Activated CD4-positive, alpha-beta T cell treated with anti-CD3 and anti-CD28 coated beads, Interleukin-2, amount 10 ng/mL, durations not matched to agents 7 days and 5 days (primary cell): ENCODE measurements around the gene RYR3. TPM values are rescaled to one million over a fixed set of nuclear protein-coding genes. Genes with fewer than 3 reads are reported as not detected.

Experiments
- CTCF ChIA-PET: fragments of 350-600 bp; sonication (Branson Sonifier 250); formaldehyde crosslinking; loops from one replicate; lab custom pipeline; 2021; ENCODE audit warnings: antibody characterized with exemption; lab: Charles Lee
- POLR2A ChIA-PET: fragments of 350-600 bp; sonication (Branson Sonifier 250); formaldehyde crosslinking; loops from one replicate; lab custom pipeline; 2021; ENCODE audit warnings: antibody characterized with exemption; lab: Charles Lee
- DNase-seq: peaks from one replicate; pipeline ENCODE4 v3.0.0-alpha.2; 2020
- H3K27ac Mint-ChIP-seq: one replicate; pipeline ENCODE4 v1.8.0; 2021; ENCODE audit warnings: mild to moderate bottlenecking, moderate library complexity, mixed read lengths
- H3K27me3 Mint-ChIP-seq: one replicate; pipeline ENCODE4 v1.8.0; 2021; ENCODE audit warnings: mixed read lengths
- H3K36me3 Mint-ChIP-seq: one replicate; pipeline ENCODE4 v1.8.0; 2021; ENCODE audit warnings: low read depth, mixed read lengths
- H3K4me1 Mint-ChIP-seq: one replicate; pipeline ENCODE4 v1.8.0; 2021; ENCODE audit warnings: mixed read lengths
- H3K4me3 Mint-ChIP-seq: one replicate; pipeline ENCODE4 v1.8.0; 2021; ENCODE audit warnings: mild to moderate bottlenecking, moderate library complexity, mixed read lengths
- H3K9me3 Mint-ChIP-seq: one replicate; pipeline ENCODE4 v1.8.0; 2021; ENCODE audit warnings: mixed read lengths
- total RNA-seq, 2 experiments: library from RNA; stranded (reverse); gene quantifications; one replicate each; pipeline ENCODE4 v1.2.3, GENCODE V29; 2021

RYR3 gene
- total RNA-seq: not detected

- Mint-ChIP-seq H3K27ac (no peak within 1 kb of the TSS), H3K27me3 (peaks cover 43% of the 10 kb centered on the region), H3K9me3 (no peaks in the 10 kb centered on the region), H3K4me3 (no peak within 1 kb of the TSS), H3K4me1 (no peaks in the 10 kb centered on the region), H3K36me3 (no peaks in the 10 kb centered on the region)
- no peak for DNase-seq
- ChIA-PET CTCF (no interaction called here), POLR2A (no interaction called here)
Observed at GRCh38 chr15:33310481-33311311, at the start of gene RYR3. Gene RYR3 (plus strand): TSS chr15:33310967. CDS start chr15:33311046, 79 bp downstream.

- H3K36me3 Mint-ChIP-seq: no peaks in the 10 kb centered on the region
- CTCF ChIA-PET: no interaction called here
- no peaks in the 10 kb centered on the region for H3K4me1 Mint-ChIP-seq
- peaks cover 2% of the 10 kb centered on the region for H3K27me3 Mint-ChIP-seq
- no peaks in the 10 kb centered on the region for H3K9me3 Mint-ChIP-seq
- H3K27ac Mint-ChIP-seq: no peak overlapping the region
- DNase-seq: no peak
- H3K4me3 Mint-ChIP-seq: no peak overlapping the region
- POLR2A ChIA-PET: no interaction called here
Observed at GRCh38 chr15:33262306-33262705, 48.5 kb upstream of the RYR3 start.

- DNase-seq: no peak
- Mint-ChIP-seq H3K36me3 (no peaks in the 10 kb centered on the region), H3K27me3 (peaks cover 2% of the 10 kb centered on the region), H3K9me3 (no peaks in the 10 kb centered on the region), H3K4me3 (no peak overlapping the region), H3K27ac (no peak overlapping the region), H3K4me1 (no peaks in the 10 kb centered on the region)
- POLR2A ChIA-PET: no interaction called here
- CTCF ChIA-PET: no interaction called here
Observed at GRCh38 chr15:33277689-33278088, 33.1 kb upstream of the RYR3 start.

GRCh38 chr15:33278816-33279612 is 31.8 kb upstream of the RYR3 start:
- Mint-ChIP-seq H3K27ac (no peak overlapping the region), H3K4me1 (no peaks in the 10 kb centered on the region), H3K27me3 (peaks cover 2% of the 10 kb centered on the region), H3K9me3 (no peaks in the 10 kb centered on the region), H3K36me3 (no peaks in the 10 kb centered on the region), H3K4me3 (no peak overlapping the region)
- ChIA-PET POLR2A (no interaction called here), CTCF (no interaction called here)
- DNase-seq: no peak

- ChIA-PET POLR2A (no interaction called here), CTCF (no interaction called here)
- H3K27me3 Mint-ChIP-seq: peaks cover 2% of the 10 kb centered on the region
- H3K4me3 Mint-ChIP-seq: no peak overlapping the region
- no peak for DNase-seq
- H3K27ac Mint-ChIP-seq: no peak overlapping the region
- H3K9me3 Mint-ChIP-seq: no peaks in the 10 kb centered on the region
- H3K4me1 Mint-ChIP-seq: no peaks in the 10 kb centered on the region
- no peaks in the 10 kb centered on the region for H3K36me3 Mint-ChIP-seq
Observed at GRCh38 chr15:33279613-33280205, 31.1 kb upstream of the RYR3 start.

- Mint-ChIP-seq H3K36me3 (no peaks in the 10 kb centered on the region), H3K4me3 (no peak overlapping the region), H3K9me3 (no peaks in the 10 kb centered on the region), H3K27ac (no peak overlapping the region), H3K4me1 (no peaks in the 10 kb centered on the region), H3K27me3 (peaks cover 2% of the 10 kb centered on the region)
- POLR2A ChIA-PET: no interaction called here
- CTCF ChIA-PET: interaction anchor here (0.6 to 0.9 kb wide), 2 partner anchors 8 to 303 kb away, joined by 3 to 4 read pairs; no protein-coding TSS in a partner anchor
- no peak for DNase-seq
Observed at GRCh38 chr15:33282226-33283020, 28.3 kb upstream of the RYR3 start.

- no peaks in the 10 kb centered on the region for H3K4me1 Mint-ChIP-seq
- no peak overlapping the region for H3K27ac Mint-ChIP-seq
- no peak overlapping the region for H3K4me3 Mint-ChIP-seq
- ChIA-PET POLR2A (no interaction called here), CTCF (no interaction called here)
- H3K27me3 Mint-ChIP-seq: peaks cover 1% of the 10 kb centered on the region
- H3K36me3 Mint-ChIP-seq: no peaks in the 10 kb centered on the region
- H3K9me3 Mint-ChIP-seq: no peaks in the 10 kb centered on the region
- no peak for DNase-seq
Observed at GRCh38 chr15:33283576-33283975, 27.2 kb upstream of the RYR3 start.

GRCh38 chr15:33284336-33284735 is 26.4 kb upstream of the RYR3 start:
- Mint-ChIP-seq H3K36me3 (no peaks in the 10 kb centered on the region), H3K4me1 (no peaks in the 10 kb centered on the region), H3K4me3 (no peak overlapping the region), H3K27me3 (no peaks in the 10 kb centered on the region), H3K27ac (no peak overlapping the region), H3K9me3 (no peaks in the 10 kb centered on the region)
- ChIA-PET CTCF (no interaction called here), POLR2A (no interaction called here)
- no peak for DNase-seq

GRCh38 chr15:33292717-33293307 is 18.0 kb upstream of the RYR3 start:
- peak; percentile 62 for DNase-seq
- H3K4me3 Mint-ChIP-seq: no peak overlapping the region
- H3K27ac Mint-ChIP-seq: no peak overlapping the region
- no peaks in the 10 kb centered on the region for H3K9me3 Mint-ChIP-seq
- CTCF ChIA-PET: interaction anchor here (1.3 kb wide), 1 partner anchor 408 kb away, joined by 4 read pairs; no protein-coding TSS in a partner anchor
- H3K27me3 Mint-ChIP-seq: no peaks in the 10 kb centered on the region
- H3K4me1 Mint-ChIP-seq: no peaks in the 10 kb centered on the region
- H3K36me3 Mint-ChIP-seq: no peaks in the 10 kb centered on the region
- POLR2A ChIA-PET: no interaction called here

- no peak overlapping the region for H3K4me3 Mint-ChIP-seq
- H3K36me3 Mint-ChIP-seq: no peaks in the 10 kb centered on the region
- H3K27me3 Mint-ChIP-seq: no peaks in the 10 kb centered on the region
- H3K27ac Mint-ChIP-seq: no peak overlapping the region
- no peaks in the 10 kb centered on the region for H3K9me3 Mint-ChIP-seq
- CTCF ChIA-PET: no interaction called here
- POLR2A ChIA-PET: no interaction called here
- DNase-seq: no peak
- H3K4me1 Mint-ChIP-seq: no peaks in the 10 kb centered on the region
Observed at GRCh38 chr15:33293713-33294334, 16.9 kb upstream of the RYR3 start.

GRCh38 chr15:33296050-33296449 is 14.7 kb upstream of the RYR3 start:
- no peak for DNase-seq
- H3K4me1 Mint-ChIP-seq: no peaks in the 10 kb centered on the region
- H3K36me3 Mint-ChIP-seq: no peaks in the 10 kb centered on the region
- H3K9me3 Mint-ChIP-seq: no peaks in the 10 kb centered on the region
- H3K4me3 Mint-ChIP-seq: no peak overlapping the region
- POLR2A ChIA-PET: interaction anchor here (0.8 kb wide), 1 partner anchor 363 kb away, joined by 3 read pairs; no protein-coding TSS in a partner anchor
- CTCF ChIA-PET: interaction anchor here (1.0 kb wide), 1 partner anchor 27 kb away, joined by 3 read pairs; no protein-coding TSS in a partner anchor
- no peaks in the 10 kb centered on the region for H3K27me3 Mint-ChIP-seq
- H3K27ac Mint-ChIP-seq: no peak overlapping the region

GRCh38 chr15:33296856-33297255 is 13.9 kb upstream of the RYR3 start:
- DNase-seq: no peak
- H3K27ac Mint-ChIP-seq: no peak overlapping the region
- H3K9me3 Mint-ChIP-seq: no peaks in the 10 kb centered on the region
- no peak overlapping the region for H3K4me3 Mint-ChIP-seq
- ChIA-PET POLR2A (no interaction called here), CTCF (interaction anchor here (1.0 kb wide), 1 partner anchor 26 kb away, joined by 3 read pairs; no protein-coding TSS in a partner anchor)
- H3K27me3 Mint-ChIP-seq: no peaks in the 10 kb centered on the region
- H3K36me3 Mint-ChIP-seq: no peaks in the 10 kb centered on the region
- no peaks in the 10 kb centered on the region for H3K4me1 Mint-ChIP-seq
